HUDEP-2 (cell line): ENCODE results near the gene PREP.
"Not testable (repeated sequence)": the region's sequence is repeated elsewhere in the genome, so short reads cannot be mapped to it uniquely, and the experiment has no call there.

Experiments
- DNase-seq, 76 experiments: peaks; one replicate each; lab custom pipeline; 2025; ENCODE audit not compliant: unreplicated experiment in 76 of 76; lab: John Stamatoyannopoulos, UW

Gene PREP

DNA sequence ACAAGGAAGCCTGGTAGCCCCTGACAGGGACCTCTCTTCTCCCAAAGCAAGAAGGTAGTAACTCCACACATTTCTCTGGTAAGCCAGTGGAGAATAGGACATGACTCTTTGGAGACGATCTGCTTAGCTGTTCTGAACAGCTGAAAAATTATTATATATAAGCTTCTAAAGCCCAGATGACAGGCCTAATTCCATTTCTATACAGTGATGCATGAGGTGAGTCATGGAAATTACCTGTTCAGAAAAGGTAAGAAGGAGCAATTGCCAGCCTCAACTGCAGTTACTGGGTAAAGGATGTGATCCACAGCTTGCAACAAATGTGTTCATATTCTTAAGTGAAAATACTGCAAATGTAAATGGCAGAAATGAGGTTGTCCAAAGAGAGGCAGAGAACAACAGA, 54.0 kb downstream of the PREP start:
- DNase-seq = no peak

DNA sequence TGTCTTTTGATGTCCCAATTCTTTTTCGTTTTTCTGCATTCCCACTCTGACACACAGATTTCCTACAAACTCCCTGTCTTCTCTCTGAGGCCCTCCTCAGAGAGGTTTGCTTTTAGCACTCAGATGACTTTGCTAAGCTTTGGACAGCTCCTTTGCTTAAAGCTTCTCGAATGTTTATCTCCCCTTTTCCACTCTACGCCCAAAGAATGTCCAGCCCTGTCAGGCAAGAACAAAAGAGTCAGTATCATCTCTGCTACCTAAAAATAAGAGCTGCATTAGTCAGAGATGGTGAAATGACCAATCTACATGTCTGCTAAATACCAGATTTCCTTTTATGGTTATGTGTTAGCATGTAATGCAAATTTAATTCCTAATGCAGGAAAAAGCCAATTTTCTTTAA, 56.8 kb downstream of the PREP start:
- no peak for DNase-seq

DNA sequence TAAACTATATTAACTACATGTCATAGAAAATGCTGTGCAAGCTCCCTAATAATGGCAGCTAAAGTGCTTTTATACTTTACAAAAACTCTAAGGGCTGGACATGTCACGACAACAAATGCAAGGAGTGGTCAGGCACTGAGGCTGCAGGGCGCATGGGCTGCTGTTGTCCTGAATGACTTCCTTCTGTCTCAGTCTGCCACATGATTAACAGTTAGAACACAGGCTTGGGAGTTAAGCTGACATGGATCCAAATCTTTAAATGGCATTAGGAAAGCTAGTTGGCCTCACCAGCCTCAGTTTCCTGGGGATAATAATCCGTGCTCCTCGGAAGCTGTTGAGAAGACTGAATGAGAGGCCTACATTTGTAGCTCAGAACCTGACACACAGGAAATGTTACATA, 57.4 kb downstream of the PREP start:
- DNase-seq = no peak

DNA sequence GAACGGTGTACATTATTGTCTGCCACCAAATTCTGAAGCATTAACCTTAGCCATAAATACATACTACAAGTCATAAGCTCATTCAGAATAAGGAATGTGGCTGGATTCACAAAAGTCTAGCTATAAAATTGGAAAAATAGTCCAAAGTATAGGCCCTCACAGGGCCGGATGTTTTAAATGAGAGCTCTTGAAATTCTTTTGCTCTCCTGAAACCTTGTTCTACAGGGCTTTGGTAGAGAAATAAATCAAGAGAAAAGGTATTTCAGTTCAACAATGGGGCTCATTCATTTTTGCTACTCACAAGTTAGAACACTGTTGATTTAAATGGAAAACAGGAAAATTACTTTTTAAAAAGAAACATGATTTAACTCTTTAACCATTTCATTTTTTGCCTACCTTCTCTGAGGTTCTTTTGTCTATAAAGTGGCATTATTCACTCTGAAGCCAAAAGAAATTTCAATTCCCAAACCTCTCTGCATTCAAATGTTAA, 58.0 kb downstream of the PREP start:
- no peak for DNase-seq

DNA sequence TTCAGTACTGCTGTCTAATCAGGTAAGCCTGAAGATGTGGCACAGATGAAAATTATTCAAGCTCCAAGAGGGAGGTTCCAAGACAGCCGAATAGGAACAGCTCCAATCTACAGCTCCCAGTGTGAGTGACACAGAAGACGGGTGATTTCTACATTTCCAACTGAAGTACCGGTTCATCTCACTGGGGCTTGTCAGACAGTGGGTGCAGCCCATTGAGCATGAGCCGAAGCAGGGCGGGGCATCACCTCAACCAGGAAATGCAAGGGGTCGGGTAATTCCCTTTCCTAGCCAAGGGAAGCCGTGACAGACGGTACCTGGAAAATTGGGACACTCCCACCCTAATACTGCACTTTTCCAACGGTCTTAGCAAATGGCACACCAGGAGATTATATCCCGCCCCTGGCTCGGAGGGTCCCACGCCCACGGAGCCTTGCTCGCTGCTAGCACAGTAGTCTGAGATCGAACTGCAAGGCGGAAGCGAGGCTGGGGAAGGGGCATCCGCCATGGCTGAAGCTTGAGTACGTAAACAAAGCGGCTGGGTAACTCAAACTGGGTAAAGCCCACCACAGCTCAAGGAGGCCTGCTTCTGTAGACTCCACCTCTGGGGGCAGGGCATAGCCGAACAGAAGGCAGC, 64.4 kb downstream of the PREP start:
- not testable (repeated sequence) for DNase-seq

DNA sequence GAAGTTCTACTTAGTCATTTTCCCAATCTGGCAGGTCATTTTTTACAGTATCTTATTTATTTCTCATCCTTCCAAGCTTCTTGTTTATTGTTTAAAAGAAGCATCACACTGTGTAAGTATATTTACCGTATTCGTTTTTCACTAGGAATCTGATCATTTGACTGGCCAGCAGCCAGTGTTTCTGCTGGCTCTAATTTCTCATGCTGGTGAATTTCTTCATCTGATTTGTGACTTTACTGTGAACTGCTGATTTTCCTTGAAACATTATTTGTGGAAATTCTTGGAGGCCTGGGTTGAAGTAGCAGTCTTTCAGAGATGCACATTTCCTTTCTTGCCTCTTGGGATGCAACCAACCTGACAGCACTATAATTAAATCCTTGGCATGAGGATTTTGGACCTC, 65.9 kb downstream of the PREP start:
- no peak for DNase-seq

DNA sequence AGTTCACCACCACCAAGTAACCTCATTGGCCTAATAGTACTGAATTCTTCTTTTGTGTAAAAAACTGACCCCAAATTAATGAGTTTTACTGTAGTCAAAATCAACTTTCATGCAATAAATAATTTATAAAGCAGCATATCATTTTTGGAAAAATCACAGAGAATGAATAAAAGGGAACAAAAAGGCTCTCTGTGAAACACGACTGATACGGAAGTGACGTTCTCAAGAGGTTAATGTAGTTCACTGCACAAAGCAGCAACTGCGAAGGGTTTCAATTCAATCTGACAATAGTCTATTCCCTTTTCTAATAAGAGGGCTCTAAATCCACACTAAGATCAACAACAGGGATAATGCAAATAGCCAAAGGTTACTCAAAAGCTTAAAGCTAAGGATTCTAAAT, 70.3 kb downstream of the PREP start:
- no peak for DNase-seq

DNA sequence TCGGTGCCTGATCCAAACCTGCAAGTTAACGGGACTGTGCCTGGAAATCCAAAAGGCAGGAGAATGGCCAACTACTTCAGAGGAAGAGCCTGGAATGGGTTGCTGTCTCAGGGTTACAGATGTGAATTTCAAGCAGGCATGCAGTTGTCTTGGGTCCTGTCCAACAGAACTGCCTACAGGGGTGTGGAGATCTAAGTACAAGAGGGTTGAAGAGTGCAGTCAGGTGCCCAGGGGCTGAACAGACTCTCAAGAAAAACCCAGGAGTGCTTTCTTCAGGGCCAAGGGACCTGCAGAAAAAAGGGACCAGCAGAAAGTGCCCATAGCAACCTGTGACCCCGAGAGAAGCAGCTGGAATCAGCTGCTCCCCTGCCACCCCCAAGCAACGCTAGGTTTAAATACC, 71.0 kb downstream of the PREP start:
- no peak for DNase-seq

DNA sequence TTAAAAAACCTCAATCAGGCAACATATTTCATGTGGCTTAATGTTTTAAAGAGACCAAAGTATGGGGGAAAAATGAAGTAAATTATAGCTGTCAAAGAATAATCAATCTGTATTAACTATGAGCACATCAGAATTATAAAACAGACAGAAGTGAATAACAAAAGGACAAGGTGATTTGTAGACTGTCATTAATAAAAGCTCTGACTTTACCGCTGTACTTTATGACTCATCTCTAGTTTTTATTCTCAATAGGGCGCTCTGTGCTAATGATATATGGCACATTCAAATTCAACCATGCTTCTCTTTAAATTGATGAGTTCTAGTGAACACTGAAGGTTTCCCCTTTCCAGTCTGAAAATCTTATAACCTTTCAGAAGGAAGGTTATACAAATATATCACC, 72.0 kb downstream of the PREP start:
- DNase-seq = no peak

DNA sequence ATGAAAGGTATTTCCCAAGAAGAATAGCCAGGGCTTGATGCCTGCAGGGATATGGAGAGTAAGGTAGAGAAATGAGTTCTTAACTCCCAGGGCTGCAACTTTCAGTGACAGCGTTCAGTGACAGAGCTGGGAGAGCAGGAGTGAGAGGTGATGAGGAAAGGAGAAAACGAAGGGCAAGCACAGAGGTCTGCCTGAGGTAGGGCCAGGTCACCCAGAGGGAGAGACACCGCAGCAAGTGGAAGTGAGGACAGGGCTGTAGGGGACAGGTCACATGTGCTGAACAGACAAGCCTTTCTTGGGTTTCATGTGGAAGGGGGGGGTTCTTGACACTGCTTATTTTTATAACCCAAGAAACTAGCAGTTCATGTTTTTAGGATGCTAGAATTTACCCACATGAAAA, 72.5 kb downstream of the PREP start:
- DNase-seq = no peak

DNA sequence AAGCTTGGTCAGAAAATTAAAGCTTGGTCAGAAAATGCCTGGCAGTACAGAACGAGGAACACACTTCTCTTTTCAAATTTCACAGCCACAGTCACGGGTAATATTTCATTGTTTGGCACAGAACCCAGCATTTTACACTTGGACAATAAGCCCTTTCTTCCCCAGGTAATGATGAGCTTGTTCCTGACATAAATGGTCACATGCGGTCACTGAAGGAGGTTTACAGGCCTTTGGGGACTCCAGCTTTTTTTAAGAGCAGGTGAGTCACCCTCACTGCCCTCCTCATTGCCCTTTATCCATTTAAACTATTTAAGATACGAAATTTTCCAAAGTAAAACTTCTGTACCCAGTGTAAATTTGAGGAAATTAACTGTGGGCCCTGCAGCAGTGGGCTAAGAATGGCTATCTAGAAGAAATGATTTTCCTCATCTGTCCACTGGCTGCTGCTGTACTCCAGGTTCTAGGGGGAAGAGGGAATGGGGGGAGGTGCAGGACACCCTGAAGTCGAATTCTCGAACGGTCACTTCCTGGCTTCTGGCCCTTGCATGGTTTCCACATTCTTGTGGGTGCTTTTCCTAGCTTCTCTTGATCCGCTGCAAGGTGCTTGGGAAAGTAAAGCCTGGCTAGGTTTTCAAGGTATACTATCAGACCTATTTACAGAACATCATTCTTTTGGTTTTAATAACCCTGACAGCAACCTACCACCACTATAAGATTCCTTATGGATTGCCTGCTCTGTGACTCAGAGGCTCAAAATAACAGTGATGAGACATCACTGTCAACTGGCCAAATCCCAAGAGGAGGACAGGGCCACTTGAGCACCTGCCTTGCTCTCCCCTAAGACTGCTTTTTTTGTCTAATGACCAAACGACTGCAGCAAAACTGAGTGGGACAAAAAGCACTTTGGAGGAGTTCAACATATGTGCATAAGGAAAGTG, 75.8 kb downstream of the PREP start:
- DNase-seq = no peak

DNA sequence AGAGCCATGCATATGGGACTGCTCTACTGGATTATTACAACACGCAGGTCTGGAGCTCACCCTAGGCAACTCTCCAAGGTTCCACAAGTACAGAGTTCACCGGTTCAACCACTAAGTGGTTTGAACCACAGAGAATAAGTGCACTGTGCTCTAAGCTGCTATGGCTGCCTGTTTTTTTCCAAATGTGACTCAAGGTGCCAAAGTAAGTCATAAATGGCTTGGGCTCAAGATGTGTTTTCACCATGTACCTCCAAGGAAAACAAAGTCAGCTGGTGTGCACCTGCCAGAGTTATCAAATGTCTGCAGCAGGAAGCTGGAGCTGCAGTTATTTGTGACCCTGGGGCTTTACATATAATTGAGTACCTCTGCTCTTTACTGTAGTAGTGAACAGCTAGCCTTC, 76.7 kb downstream of the PREP start:
- DNase-seq = no peak

DNA sequence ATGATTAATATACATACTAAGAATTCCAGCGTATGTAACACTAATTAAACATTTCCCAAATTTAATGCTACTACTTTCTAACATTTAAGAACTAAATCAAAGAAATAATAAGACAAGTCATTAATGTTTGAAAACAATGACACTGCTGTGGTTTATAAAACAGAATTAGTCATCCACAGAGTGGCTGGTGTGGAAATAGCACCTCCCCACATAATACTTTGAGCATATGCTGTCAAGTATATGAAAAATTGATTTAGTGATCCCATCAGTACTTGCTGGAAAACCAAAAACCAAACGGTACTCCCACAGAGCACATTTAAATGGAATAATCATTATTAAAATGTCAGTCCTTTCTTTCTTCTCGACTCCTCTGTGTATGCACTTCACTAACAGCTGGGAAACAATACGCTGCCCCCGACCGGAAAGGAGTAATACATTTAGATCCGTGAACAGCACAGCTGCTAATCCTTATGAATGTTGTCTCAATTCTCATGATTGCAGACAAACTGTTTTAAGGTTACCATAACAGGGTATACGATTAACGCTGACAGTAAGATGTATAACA, 78.4 kb downstream of the PREP start:
- no peak for DNase-seq

DNA sequence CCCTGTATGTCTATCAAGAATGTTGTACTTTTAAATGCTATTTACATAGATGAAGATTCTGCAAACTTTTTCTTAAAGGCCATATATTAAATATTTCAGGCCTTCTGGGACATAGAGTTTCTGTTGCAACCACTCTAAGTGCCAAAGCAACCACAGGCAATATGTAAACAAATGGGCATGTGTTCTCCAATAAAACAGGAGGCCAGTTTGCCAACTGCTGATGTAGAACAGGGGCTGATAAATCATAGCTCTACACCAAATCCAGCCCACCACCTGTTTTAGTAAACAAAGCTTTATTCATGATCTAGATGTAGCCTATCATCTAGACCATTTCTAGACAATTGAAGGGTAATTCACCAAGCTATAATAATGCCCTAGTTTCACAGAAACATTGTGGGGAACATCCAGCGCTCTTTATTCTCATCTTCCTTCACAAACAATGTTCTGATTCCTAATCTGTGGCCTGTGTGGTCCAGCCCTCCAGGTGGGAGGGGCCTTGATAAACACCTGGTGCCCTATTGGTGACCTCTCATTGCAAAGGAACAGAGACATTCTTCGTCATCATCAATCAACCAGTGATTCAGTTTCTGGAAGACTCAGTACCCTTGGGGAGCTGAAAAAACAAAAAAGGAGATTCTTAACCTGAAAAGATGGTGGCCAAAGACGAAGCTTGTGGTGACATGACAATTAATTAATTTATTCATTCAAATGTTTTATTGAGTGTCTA, 80.2 kb downstream of the PREP start:
- no peak for DNase-seq

DNA sequence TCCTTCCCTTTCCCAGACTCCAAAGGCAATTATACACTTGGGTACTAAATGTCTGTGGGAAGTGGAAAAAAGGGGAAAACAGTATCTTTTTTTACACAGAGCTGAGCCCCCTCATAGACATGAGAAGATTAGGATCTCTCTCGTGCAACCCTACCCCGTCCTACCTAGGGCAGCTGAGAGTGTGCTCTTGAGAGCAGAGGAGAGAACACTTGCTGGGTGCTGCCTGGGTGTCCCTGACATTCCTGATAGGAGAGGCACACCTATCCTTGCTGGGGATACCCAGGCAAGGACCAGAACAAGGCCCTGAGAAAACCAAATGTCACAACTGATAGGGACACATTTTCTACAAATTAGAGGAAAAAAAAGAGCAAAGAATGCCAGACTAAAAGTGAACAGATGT, 81.2 kb downstream of the PREP start:
- DNase-seq = no peak

DNA sequence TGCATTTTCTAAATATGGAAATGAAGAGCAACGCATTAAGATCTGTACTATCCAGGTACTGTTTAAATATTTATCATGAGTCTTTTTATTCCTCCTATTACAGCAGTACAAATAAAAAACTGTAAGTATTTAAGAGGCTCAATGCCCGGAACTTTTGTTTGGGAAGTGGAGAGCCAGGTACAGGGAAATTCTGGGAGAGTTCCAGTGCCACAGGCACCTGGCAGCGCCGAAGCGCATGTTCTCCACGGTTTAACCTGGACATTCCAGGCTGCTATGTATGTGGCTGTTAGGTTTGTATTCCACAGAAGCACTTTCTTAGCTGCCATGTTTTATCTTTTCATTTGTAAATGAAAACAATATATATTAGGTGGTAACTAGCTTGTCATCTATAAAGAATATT, 81.7 kb downstream of the PREP start:
- no peak for DNase-seq

DNA sequence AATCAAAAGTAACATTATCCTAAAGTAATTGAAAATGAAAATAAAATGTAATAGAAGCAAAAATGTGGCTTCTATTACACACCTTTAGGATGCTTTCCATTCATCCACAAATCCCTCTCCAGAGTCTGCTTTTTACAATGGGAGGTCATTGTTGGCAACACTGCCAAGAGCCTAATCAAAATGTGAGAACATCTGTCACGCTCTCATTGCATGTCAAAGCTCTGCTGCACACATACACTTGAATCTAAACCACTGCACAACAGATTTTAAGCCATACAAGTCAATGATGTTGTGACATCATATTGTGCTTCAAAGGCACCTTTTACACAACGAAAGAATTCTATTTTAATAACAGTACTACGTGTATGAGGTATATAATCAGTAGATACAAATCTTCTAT, 82.1 kb downstream of the PREP start:
- DNase-seq = no peak

DNA sequence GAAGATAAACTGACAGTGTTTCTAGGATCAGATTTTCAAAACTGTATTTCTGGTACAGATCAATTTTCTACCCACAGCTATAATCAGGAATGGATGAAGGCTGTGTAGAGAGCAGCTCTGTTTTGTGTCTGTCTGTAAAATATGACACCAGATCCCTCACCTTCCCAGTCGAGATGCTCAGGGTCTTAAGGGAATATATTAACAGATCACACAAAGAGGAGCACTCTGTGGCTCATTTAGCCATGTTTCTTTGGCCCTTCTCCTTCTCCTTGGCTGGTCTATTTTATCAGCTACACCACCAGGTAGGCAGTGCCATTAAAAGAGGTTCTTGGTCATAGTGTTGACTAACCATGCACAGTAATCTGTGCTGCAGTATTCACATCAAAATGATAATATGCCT, 82.6 kb downstream of the PREP start:
- no peak for DNase-seq

DNA sequence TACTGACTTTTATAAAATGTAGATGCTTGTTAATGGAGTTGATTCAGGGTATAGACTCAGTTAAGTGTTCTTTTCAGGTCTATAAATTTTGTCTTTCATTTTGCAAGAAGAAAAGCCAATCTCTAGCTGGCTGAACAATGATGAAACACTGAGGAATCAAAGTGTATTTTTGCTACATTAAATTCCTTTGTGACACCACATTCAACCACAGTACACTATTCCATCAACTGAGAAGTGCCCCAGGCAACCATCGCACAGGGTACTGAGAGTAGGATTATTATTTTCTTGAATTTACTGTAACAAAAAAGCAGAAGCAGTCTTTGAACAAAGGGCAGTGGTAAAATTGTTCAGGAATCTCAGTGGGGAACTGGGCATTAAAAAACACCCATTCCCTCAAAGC, 83.6 kb downstream of the PREP start:
- DNase-seq = no peak

DNA sequence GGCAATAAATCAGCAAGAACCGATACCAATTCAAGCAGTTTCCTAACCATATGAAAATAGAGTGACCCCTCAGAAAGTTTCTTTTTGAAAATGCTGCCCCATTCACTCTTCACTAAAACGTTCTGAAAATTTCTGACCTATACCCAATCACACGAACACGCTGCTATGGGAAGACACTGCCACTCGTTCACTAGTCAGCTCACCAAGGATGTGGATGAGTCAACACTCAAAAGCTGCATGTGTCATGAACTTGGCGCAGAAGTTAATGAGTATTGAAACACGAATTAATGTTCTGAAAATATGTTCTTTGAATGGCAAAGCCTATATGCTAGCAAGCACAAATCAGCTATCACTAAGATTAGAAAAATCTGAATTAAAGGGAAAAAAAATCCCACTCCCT, 84.2 kb downstream of the PREP start:
- DNase-seq = no peak
